ENCODE measurements around the gene TM4SF5.
A peak's percentile ranks its signal among the peaks of the same experiment; 100 is the strongest.

TM4SF5 gene

DNA sequence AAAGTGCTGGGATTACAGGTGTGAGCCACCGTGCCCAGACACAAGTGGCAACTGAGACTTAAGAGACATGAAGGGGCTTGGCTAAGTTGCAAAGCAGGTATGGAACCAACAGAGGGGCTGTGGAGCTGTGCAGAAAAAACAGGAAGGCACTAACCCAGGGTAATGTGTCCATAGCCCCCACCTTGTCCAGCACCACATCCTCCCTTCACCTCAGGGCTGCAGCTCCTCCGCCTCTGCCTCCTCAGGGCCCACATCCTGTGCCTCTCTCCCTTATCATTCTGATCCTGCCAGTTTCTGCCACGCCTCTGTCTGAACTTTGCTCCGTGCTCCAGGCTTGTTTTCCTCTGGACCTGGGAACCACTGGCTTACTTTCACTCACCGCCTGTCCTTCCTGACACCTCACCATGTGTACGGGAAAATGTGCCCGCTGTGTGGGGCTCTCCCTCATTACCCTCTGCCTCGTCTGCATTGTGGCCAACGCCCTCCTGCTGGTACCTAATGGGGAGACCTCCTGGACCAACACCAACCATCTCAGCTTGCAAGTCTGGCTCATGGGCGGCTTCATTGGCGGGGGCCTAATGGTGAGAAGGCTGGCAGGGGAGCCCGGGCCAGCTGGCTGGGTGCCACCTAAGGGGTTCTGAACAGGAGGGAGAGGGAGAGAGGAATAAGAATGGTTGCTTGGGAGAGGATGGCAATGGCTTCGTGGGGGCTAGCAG is at the start of gene TM4SF5:
Gene TM4SF5 (plus strand): TSS at position 368 of the 716 bp plus-strand sequence. CDS start 37 bp downstream, at position 405.
- no peak for DNase-seq

DNA sequence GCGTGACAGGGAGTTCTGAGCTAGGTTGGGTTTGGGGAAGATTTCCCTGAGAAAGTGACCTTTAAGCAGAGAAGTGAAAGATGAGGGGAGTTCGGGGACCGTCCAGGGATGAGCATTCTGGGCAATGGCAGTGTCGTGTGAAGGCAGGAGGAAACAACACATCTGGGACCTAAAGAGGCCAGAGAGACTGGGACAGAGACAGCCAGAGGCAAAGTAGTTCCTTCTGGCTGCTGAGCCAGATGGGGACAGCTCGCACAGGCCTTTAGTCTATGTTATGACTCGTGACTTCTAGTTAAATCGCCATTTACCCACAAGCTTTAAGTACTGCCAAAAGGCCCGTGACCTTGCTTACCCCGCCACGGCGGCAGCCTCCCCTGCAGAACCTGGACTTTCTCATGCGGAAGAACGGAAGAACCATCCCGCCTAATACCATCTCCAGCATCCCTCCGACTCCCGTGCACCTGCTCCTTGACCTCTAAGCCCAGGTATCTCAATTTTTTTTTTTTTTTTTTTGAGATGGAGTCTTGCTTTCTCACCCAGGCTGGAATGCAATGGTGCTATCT is 48.9 kb upstream of the TM4SF5 start:
- DNase-seq, result no peak

- no peak for DNase-seq
Measured at GRCh38 chr17:4724650-4725049, 47.0 kb upstream of the TM4SF5 start.

DNA sequence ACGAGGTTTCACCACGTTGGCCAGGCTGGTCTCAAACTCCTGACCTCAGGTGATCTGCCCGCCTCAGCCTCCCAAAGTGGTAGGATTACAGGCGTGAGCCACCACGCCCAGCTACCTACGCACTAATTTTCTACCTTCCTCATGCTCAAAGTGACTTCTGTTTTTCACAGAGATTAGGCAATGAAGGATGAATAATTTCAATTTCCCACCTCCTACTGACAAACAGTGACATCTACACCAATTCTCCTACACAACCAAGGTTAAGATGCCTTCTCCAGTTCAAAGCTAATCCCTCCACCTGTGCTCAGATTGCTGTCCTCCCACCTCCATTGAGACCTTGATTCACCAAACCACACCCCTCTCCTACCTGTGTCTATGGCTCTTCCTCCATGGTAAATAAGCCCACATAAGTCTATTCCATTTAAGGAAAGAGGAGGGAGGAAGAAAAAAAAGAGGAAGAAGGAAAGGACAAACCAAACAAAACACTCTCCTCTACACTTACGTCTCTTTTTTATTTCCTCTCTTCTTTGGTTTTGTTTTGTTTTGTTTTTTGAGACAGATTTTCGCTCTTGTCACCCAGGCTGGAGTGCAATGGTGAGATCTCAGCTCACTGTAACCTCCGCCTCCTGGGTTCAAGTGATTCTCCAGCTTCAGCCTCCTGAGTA is 45.9 kb upstream of the TM4SF5 start:
- DNase-seq, result no peak

GRCh38 chr17:4728124-4728523 is 43.6 kb upstream of the TM4SF5 start:
- DNase-seq, result no peak

DNA sequence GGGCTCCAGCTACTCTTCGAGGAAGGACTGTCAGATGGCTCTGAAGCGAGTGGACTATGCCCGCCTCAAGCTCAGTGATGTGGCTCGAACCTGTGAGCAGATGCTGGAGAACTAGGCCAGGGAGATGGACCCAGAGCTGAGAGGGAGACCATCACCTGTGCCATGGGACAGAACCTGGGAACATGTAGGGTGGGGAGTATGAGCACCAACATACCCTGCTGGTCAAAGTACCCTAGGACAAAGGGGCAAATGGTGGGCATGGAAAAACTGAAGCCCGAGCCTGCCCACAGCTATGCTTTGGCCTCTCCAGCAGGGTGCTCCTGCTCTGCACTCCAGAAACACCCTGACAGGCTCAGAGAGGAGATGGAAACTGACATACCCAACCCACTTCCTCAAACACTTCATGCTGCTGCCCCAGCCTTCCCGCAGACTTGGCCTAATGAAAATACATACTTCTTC is 38.6 kb upstream of the TM4SF5 start:
- DNase-seq, result no peak

DNA sequence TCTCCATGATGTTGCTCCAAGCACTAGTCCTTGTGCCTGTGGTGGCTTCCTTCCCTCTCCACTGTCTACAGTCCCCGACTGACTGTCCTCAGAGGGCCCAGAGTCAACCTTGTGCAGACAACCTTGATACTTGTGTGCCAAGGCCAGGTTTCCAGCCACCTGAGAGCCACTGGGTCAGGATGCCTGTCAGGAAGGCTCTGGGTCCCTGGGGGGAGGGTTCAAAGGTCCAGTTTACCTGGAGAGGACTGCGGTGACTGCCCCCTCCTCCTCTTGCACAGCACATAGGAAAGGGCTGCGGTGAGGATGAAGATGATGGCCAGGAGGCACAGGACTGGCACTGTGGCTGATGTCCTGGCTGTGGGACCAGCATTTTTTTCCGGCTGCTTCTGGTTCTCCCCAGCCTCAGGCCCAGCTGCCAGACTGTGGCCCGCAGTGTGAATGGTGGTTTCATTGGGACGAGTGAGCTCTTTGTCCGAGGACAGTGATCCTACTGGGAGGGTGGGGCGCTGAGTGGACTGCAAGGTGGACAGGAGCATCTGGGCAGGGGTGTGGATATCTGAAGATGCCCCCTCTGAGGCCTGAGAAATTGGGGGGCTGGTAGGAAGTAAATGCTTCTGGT is 36.7 kb upstream of the TM4SF5 start:
- no peak for DNase-seq

DNA sequence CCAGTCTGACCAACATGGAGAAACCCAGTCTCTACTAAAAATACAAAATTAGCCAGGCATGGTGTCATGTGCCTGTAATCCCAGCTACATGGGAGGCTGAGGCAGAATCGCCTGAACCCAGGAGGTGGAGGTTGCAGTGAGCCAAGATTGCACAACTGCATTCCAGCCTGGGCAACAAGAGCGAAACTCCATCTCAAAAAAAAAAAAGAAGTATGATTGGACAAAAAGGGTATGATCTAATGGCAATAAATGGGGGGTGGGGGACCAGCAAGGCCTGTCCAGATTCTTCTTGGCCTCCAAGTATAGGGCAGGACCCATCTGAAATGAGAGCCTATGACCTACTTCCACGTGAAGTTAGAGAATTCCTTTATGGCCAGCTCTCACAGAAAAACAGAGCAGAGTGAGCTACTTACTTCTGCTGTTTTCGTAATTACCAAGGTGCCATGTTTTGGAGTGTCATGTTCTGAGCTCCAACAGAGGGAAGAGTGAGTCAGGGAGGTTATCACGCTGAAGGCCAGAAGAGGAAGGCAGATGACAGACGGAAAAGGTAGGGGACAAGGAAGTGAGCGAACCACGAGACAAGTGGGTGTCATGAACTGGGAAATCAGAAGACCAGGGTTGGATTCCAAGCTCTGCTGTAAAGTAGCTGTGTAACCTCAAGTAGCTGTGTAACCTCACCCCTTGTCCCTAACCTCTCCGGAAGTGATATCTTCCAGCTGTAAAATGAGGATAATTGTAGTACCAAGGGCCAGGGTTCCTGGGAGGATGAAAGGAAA is 35.6 kb upstream of the TM4SF5 start:
- no peak for DNase-seq

GRCh38 chr17:4738136-4739121 is 33.3 kb upstream of the TM4SF5 start:
- peak; percentile 5 for DNase-seq

- peak; percentile 46 for DNase-seq
Measured at GRCh38 chr17:4739122-4740024, 32.3 kb upstream of the TM4SF5 start, which contains the start of the genes CXCL16 and ZMYND15. Gene CXCL16, minus strand, starts transcription at chr17:4739928. Its CDS starts 589 bp downstream, at chr17:4739339. Gene ZMYND15, plus strand, starts transcription at chr17:4739833. Its CDS starts 716 bp downstream, at chr17:4740549.

GRCh38 chr17:4740025-4740351 is 31.7 kb upstream of the TM4SF5 start:
- no peak for DNase-seq

- DNase-seq, result no peak
Measured at GRCh38 chr17:4740584-4740983, 31.1 kb upstream of the TM4SF5 start.

DNA sequence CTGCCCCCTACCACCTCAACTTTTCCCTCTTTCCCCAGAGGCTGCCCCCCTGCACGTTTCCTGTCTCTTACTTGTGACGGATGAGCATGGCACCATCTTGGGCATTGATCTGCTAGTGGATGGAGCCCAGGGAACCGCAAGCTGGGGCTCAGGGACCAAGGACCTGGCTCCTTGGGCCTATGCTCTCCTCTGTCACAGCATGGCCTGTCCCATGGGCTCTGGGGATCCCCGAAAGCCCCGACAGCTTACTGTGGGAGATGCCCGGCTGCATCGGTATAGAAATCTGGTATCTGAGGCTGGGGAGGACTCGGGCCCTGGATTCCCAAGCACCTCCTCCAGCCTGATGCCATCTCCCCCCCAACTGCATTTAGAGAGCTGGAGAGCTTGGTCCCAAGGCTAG is 30.1 kb upstream of the TM4SF5 start:
- no peak for DNase-seq

GRCh38 chr17:4742133-4742532 is 29.6 kb upstream of the TM4SF5 start:
- DNase-seq, result no peak

GRCh38 chr17:4742629-4743028 is 29.1 kb upstream of the TM4SF5 start:
- no peak for DNase-seq

DNA sequence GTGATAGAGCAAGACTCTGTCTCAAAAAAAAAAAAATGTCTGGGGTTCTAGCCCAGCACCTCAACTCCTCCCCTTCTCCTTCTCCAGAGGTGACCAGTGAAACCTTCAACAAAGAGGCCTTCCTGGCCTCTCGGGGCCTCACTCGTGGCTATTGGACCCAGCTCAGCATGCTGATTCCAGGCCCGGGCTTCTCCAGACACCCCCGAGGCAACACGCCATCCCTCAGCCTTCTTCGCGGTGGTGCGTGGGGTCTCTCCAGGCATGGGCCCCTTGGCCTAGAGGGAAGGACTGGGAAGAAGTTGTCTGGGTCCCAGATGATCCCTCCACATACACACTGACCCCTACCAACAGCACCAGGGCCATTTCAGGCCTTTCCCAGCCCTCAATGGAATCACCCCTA is 28.5 kb upstream of the TM4SF5 start:
- DNase-seq, result no peak

GRCh38 chr17:4743898-4744297 is 27.8 kb upstream of the TM4SF5 start:
- no peak for DNase-seq

GRCh38 chr17:4744999-4745969 is 26.4 kb upstream of the TM4SF5 start:
- no peak for DNase-seq

- no peak for DNase-seq
Measured at GRCh38 chr17:4747847-4748246, 23.8 kb upstream of the TM4SF5 start.
